ENCODE data around the gene CTSO. TPM values are rescaled to one million over a fixed set of nuclear protein-coding genes. Genes with fewer than 3 reads are reported as not detected.

CTSO gene, protein sequence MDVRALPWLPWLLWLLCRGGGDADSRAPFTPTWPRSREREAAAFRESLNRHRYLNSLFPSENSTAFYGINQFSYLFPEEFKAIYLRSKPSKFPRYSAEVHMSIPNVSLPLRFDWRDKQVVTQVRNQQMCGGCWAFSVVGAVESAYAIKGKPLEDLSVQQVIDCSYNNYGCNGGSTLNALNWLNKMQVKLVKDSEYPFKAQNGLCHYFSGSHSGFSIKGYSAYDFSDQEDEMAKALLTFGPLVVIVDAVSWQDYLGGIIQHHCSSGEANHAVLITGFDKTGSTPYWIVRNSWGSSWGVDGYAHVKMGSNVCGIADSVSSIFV
- 10 to 100 TPM; 10.9 to 13.7 TPM for total RNA-seq

DNA sequence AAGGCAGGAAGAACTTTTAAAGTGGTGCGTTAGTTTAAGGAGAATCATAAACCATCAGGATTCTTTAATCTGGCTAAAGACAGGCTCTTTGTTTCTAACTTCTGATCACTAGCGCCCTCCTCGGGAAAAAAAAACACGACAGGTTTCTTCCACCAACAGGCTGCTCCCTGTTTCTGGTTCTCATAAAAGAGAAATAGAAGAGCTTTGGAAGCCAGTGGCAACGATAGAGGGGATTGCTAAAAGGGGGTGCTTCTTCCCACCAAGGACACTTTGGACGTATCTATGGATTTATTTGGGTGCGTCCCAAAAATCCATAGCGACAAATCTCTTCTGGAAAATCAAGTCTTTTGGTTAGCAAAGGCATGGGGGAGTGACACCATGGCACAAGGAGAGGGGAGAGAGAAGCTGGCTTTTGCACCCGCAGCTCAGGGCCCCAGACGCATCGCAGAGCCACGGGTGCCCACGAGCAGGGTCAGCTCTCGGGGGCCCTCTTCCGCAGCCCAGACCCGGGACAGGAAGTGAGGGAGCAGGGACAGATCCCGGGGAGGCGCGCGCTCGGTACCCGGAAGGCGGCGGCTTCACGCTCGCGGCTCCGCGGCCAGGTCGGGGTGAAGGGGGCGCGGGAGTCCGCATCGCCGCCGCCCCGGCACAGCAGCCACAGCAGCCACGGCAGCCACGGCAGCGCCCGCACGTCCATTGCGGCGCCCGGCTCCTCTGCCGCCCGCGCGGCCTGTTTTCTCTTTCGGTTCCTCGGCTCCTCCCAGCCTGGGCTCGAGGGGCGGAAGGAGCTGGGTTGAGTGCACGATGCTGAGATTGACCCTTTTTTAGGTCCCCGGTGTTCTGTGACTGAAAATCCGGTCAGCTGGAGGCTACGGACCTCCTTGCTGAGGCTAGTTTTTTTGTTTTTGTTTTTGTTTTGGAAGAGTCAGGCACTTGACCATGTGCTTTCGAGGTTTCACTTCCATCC is at the start of gene CTSO:
Gene CTSO (minus strand): TSS at position 716 of the 967 bp plus-strand sequence. CDS start 19 bp downstream, at position 697.
- intact Hi-C loops (cut with DNase I), result no loop called here
- Histone ChIP-seq H3K27me3 (no peaks in the 10 kb centered on the region), H3K4me1 (no peaks in the 10 kb centered on the region), H3K27ac (peak within 1 kb of the TSS; percentile 91 to 99 (median 97)), H3K9me3 (no peaks in the 10 kb centered on the region), H3K36me3 (replicated peaks in 1 of 2; ENCODE audit: insufficient read depth in 1 of 2, low read depth in 2 of 2) (no peaks in the 10 kb centered on the region), H3K4me3 (peak within 1 kb of the TSS; percentile 68 to 71)
- 1% methylated on average over 34 to 52 of the region's 58 CpGs for WGBS, 2 donors
- DNase-seq, result peak; percentile 70 to 80 (median 76)
- TF ChIP-seq, protein P1, sequence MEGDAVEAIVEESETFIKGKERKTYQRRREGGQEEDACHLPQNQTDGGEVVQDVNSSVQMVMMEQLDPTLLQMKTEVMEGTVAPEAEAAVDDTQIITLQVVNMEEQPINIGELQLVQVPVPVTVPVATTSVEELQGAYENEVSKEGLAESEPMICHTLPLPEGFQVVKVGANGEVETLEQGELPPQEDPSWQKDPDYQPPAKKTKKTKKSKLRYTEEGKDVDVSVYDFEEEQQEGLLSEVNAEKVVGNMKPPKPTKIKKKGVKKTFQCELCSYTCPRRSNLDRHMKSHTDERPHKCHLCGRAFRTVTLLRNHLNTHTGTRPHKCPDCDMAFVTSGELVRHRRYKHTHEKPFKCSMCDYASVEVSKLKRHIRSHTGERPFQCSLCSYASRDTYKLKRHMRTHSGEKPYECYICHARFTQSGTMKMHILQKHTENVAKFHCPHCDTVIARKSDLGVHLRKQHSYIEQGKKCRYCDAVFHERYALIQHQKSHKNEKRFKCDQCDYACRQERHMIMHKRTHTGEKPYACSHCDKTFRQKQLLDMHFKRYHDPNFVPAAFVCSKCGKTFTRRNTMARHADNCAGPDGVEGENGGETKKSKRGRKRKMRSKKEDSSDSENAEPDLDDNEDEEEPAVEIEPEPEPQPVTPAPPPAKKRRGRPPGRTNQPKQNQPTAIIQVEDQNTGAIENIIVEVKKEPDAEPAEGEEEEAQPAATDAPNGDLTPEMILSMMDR (IDR thresholded peaks at IDR 0.05), result peak; percentile 20 to 75 (median 57)
- TF ChIP-seq POLR2A (IDR thresholded peaks at IDR 0.05), result peak; percentile 59 to 79 (median 71)
- peak; percentile 92 for ATAC-seq

DNA sequence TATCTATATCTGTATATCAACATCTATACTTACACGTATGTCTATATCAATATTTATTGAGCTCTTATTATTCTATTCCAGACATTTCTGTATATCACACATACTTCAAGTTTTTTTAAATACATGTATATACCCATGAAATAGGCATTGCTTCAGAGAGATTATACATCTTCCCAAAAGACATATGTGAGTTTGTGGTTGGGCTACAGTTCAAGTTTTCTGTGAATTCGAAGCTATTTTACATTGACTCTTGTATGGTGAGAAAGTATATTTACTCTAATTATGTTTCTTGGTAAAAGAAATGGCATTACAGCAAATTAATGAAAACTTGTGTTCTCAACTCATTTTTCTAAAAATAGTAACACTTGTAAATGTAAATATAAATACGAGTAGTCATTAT is 46.8 kb upstream of the CTSO start:
- intact Hi-C loops (cut with DNase I), result no loop called here

DNA sequence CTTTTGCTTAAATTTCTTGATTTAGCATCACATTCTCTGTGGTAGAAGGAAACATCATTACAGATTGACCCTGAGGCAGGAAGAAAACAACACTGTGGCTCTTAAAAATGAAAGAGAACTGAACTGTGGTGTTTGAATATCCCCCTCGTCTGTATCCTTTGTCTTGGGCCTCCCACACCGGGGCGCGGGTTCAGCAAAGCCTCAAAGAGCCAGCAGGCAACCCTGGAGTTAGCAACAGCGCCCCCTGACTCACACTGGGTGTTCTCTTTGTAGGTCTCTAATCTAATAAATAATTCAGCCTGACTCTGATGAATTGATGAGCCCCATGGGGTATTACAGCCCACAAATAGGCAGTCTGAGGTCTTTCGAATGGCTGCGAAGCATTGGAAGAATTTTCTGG is 46.1 kb upstream of the CTSO start:
- H3K4me1 ChIP-seq, result no peaks in the 10 kb centered on the region
- no peak overlapping the region for H3K27ac ChIP-seq
- no peak for ATAC-seq
- no peaks in the 10 kb centered on the region for H3K27me3 ChIP-seq
- intact Hi-C loops (cut with DNase I), result no loop called here
- H3K9me3 ChIP-seq, result no peaks in the 10 kb centered on the region
- TF ChIP-seq, protein P1 (IDR thresholded peaks at IDR 0.05), result no peak
- no peak for TF ChIP-seq POLR2A (IDR thresholded peaks at IDR 0.05)
- 25 to 26% methylated on average over 7 of the region's 7 CpGs for WGBS, 2 donors
- no peaks in the 10 kb centered on the region for H3K36me3 ChIP-seq (replicated peaks in 1 of 2; ENCODE audit: insufficient read depth in 1 of 2, low read depth in 2 of 2)
- no peak for DNase-seq
- H3K4me3 ChIP-seq, result no peak overlapping the region

More for the DNA sequence above, 46.8 kb upstream of the CTSO start:
- Histone ChIP-seq H3K27ac (no peak overlapping the region), H3K4me3 (no peak overlapping the region), H3K36me3 (replicated peaks in 1 of 2; ENCODE audit: insufficient read depth in 1 of 2, low read depth in 2 of 2) (no peaks in the 10 kb centered on the region), H3K4me1 (no peaks in the 10 kb centered on the region), H3K27me3 (no peaks in the 10 kb centered on the region), H3K9me3 (no peaks in the 10 kb centered on the region)
- no peak for ATAC-seq
- no peak for DNase-seq
- TF ChIP-seq, protein P1 (IDR thresholded peaks at IDR 0.05), result no peak
- TF ChIP-seq POLR2A (IDR thresholded peaks at IDR 0.05), result no peak
- 52 to 66% methylated on average over 3 of the region's 3 CpGs for WGBS, 2 donors

DNA sequence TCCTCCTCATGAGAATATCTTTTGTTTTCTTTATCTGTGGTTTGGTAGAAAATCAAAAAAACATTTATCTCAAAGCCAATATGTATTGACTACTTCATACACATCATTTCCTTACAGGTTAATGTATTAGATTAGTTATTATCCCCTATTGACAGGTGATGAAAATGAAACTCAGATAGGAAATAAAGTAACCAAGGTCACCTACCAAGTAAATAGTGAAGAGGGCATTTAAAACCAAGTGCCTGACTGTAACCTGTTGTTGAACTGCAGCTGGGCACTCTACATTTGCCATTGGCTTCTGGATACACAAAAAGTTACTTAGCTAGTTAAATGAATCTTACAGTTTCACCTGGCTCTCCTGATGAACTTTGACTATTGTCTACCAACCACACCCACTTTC is 41.4 kb upstream of the CTSO start:
- H3K9me3 ChIP-seq, result no peaks in the 10 kb centered on the region
- H3K27me3 ChIP-seq, result no peaks in the 10 kb centered on the region
- no peaks in the 10 kb centered on the region for H3K36me3 ChIP-seq (replicated peaks in 1 of 2; ENCODE audit: insufficient read depth in 1 of 2, low read depth in 2 of 2)
- no peak overlapping the region for H3K4me3 ChIP-seq
- DNase-seq (no peak), ATAC-seq (no peak)
- intact Hi-C loops (cut with DNase I), result no loop called here
- H3K27ac ChIP-seq, result no peak overlapping the region
- no peaks in the 10 kb centered on the region for H3K4me1 ChIP-seq
- TF ChIP-seq, protein P1 (IDR thresholded peaks at IDR 0.05), result no peak
- TF ChIP-seq POLR2A (IDR thresholded peaks at IDR 0.05), result no peak
